ENCODE results near the gene TEK.

Gene TEK

DNA sequence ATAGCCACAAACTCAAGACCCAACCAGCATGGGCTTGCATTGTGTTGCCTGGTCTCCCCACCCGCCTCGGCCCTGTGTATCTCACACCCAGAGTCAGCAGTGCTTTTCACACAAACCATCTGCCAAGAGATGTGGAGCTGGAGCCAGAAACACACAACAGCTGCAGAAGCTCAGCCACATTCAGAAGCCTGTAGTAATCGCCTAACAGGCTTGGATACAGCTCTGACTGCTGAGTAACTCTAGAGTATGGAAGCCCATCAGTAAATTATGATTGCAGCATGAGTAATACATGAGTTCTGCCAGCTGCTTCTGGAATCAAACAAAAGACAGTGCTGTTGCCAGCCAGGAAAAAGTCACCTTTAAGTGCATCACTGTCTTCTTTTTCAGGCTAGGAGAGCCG lies 16.0 kb downstream of the TEK start:
- DNase-seq, result no peak

DNA sequence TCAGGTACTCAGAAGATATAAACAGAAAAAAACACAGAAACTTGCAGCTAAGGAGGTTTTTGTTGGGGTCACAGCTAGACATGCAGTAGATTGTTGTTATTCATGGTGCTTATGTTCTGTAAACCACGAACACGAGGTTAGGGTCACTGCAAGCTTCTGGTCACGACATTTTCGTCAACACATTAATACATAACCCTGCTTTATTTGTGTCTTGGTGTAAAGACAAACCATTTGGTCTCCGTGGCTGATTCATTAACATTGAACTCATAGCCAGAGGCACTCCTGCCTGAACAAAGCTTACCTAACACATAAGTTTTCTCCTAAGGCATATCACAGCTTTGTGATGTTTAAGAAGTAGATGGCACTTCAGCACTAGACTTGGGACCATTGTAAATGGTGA lies 16.9 kb downstream of the TEK start:
- no peak for DNase-seq

DNA sequence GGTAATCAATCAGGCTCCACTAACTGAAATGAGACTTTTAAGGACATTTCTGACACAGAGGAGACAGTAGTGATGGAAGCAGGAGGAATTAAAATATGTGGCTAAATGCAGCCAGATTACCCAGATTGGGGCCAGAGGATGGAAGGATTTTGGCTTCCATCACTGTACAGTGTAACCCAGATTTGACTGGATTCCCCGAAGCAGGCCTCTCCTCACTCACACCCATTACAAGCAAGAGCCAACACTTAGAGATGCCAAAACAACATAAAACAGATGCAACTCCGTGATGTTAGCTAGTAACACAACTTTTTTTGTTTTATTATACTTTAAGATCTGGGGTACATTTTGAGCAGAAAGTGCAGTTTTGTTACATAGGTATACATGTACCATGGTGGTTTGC lies 17.6 kb downstream of the TEK start:
- DNase-seq, result no peak

DNA sequence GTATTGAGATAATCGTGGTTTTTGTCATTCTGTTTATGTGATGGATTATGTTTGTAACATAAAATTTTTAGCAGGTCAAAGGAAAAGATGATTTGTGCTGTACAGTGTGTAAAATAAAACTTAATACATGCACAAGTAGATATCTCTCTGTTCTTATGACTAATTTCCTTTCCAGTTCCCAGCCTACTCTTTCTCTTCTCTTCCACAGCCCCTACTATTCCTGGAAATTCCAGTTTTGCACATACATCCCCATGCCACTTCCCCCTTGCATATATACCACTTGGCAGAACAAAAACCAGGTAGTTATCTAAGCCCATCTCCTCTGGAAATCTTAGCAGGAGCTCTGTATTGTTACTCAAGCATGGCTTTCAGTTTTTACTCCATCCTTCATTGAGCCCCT lies 20.2 kb downstream of the TEK start:
- DNase-seq, result no peak

DNA sequence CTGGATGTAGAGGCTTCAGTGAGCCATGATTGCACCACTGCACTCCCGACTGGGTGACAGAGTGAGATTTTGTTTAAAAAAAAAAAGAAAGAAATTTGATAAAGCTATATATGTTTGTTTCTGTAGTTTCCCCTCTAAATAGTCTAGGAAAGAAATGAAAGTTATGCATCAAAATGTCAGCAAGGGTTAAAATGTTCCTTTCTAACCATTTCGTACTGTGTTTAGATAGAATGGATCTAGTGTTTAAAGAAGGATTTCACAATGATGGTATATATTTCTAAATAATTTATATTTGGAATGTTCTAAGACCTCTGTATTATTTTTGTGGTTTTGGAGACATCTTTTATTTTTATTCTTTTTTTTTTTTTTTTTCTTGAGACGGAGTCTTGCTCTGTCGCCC lies 22.7 kb downstream of the TEK start:
- DNase-seq, result no peak

DNA sequence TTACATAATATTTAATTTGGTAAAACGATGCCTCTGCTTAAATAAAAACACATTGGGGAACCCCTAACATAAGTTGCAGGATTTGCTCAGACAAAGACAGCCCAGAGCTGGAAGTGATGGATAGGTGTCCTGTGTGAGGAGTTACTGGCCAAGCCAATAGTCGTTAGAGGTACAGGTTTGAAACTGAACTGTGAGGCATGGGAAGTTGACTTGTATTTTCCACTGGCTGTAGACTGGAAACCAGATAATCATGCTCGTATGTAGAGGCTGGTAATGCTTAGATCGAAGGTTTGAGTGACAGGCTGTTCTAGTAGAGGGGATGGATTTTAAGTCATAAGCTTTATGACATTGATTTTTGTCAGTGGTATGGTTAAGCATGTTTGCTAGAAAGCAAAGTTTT lies 24.8 kb downstream of the TEK start:
- no peak for DNase-seq

DNA sequence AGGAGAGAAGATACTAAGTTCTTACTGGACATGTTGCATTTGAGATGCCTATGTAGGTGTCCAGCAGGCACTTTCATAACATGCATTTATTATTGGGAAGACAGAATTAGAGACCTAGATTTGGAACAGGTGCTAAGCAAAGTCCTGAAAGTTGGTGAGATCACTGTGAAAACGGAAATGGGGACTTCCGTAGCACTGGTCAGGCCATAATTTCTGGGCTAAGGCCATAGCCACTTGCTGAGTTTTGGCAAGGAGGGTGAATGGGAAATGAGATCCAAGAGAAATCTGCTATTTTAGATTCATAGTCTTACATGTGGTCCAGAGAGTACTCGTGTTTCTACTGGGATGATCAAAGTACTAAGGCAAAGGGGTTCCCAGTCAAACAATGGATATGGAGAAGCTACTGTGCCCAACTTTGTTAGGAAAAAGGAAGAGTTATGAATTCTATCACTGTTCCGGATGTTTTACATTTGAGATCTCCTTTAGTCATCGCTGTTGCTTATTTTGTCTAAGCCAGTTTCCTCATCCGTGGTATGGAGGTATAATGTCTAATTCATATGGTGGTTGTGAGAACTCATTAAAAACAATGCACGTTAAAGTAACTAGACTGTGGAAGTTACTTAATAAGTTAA lies 33.4 kb downstream of the TEK start:
- DNase-seq, result no peak

DNA sequence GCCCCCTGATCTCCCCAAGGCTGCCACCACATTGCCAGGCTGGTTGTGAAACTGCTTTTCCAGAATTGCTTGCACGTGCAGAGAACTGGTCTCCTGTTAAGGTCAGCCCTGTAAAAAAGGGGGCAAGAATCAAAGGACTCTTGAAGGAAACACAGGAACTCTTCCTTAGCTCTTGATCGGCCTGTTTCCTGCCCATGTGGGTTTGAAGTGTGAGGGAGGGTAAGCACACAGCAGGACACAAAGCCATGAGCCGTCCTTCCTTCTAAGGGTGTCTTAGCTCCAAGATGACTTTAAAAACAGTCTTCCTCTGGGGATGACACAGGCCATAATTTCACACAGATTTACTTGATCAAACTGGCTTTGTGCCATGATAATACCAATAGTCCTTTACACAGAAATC lies 36.1 kb downstream of the TEK start:
- DNase-seq, result no peak

DNA sequence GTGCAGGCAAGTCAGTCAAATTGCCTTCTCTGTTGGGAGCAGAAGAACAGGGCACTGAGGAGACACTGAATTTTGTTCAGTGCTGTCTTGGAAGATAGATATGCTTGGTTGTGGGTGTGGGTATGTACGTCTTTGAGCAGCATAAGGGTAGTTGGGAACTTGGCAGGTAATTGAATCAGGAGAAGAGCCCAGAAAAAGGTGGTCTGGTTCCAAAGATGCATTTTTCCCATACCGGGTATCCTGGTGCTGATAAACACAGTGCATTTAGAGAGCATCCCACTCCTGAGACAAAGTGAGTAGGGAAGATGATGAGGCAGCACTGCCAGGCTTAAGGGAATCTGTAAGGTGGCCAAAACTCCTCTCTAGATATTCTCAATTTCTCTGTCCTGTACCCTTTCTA lies 40.6 kb downstream of the TEK start:
- DNase-seq, result no peak

DNA sequence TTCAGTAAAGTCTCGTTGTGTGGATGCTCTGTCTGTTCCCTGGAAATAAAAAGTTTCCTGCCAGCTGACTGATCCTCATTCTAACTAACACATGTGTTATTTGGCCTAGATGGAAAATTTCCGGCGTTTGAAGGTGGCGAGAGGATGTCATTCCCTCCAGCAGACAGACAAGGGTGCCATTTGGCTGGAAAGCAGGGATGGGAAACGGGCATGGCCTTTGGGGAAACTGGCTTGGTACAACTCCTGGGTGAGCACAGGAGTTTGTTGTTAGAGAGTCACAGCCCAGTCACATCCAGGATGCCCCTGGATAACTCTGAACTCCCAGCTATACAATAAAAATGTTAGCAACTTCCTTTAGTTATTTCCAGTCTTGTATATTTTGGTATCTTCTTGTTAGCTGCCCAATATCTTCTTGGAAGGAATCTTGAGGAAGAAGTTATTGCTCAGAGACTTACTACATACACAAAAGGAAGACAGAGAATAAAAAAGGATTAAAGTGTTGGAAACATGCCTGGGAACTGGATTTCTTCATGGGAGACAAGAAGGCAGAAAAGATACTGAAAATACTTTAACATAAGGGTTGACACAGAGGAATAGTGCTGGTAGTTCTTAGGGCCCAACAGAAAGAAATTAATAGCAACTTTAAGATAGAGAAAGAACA lies 41.9 kb downstream of the TEK start:
- DNase-seq, result no peak

DNA sequence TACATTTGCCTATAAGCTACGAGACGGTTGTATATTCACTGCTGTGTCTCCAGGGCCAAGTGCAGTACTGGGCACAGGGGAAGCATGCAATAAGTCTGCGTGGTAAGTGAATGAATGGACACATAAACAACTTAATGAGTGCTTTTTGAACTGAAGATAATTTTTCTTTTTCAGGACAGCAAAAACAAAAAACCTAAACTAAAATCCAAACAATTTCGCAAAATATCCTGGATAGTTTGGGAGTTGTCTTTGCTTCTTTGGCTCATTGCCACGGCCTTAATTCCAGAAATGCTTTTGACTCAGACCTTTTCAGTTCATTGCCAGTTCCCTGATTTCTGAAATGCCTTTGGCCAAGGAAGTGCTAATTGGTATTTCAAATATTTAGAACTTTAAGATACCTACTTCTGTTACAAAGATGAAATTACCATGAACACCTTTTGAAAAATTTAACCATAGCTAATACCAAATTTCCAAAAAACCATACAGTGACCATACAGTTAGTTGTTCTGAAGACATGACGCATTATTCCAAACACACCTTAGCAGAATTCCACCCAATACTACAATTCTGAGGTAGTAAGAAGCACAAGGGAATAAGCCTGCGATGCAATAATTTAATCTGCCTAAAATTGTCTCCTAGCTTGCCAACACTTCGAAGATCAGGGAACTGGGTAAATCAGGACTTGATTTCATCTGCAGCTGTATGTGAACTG lies 42.8 kb downstream of the TEK start:
- DNase-seq, result no peak

DNA sequence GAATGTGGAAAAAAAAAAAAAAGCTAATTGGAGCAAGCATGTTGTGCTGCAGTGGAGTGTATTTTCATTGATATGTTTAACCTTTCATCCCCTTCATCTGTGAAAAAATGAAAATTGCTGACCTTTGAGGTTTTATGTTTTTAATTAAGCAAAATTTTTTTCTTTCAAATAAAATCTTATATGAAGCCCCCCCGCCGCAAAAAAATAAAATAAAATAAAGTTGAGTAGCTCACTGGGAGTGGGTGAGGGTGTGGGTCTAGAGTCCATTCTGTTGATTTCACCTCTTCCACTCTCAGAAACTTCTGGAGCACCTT lies 43.3 kb downstream of the TEK start:
- DNase-seq, result no peak

DNA sequence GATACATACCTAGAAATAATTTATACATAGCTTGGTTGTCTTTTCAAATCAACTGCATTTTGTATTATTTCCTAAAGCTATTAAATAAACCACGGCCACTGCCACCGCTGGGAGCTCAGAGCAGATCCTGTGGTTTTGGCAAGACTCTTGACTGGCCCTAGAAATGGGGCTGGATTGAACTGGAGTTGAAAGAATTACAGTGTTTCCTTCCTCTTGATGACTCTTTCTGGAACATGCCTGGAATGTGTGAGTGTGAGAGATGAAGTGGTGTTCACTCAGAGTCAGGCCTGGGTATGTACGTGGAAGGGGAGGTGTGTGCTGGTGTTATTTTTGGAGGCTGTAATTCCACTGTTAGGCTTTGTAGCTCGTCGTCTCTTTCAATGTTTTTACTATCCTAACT lies 45.9 kb downstream of the TEK start:
- DNase-seq, result no peak

DNA sequence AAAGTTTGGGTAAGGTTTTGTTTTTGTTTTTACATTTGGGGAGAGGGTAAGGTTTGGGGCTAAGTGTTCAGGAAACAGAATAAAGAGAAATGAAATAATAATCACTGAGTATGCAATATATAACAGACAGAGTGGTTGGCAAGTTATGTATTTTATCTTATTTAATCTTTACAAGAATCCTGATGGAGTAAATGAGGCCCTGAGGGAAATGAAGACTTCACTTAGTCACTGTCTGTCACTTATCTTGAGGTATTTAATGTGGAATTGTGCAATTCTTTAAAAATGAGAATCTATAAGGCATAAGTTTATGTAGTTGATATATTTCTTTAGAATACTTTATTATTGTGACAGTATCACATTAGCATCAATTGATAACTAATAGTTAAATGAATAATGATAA lies 48.1 kb downstream of the TEK start:
- no peak for DNase-seq

DNA sequence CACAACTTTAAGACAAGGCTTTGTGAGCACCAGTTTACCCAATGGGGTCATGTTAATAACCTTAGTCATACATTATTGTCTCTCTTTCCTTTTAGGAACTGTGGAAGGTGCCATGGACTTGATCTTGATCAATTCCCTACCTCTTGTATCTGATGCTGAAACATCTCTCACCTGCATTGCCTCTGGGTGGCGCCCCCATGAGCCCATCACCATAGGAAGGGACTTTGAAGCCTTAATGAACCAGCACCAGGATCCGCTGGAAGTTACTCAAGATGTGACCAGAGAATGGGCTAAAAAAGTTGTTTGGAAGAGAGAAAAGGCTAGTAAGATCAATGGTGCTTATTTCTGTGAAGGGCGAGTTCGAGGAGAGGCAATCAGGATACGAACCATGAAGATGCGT lies 48.7 kb downstream of the TEK start:
- no peak for DNase-seq

DNA sequence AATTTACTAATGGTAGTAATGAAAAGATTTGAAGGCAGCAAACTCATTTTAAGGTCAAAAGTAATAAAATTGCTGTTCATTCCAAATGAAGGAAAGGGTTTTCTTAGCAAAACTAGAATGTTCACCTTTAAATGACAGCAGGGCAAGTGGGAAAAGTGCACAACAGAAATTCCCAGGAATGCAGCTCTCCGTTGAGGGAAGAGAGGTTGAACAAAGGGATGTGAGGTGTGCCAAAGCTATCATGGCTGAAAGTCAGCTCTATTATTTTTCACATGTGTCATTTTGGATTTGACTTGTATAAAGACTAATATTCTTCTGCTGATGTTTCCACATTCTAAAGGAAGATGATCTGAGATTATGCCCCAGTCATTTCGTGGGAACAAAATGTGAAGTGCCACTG lies 51.6 kb downstream of the TEK start:
- no peak for DNase-seq

DNA sequence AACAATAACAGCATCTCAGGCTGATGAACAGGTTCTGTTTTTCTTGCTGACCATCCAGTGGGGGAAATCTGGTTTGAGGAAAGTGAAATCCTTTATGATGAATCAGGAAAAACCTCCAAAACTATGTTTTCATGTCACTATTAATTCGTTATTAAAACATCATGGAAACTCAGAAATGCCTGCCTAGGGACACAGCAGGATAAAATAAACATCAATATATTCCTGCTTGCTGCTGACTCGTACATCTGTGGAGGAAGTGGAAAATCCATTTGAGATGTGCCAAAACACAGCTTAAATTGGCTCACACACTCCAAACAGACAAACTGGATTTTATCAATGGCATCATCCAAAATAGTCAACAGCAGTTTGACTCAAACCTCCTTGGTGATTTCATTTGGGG lies 53.0 kb downstream of the TEK start:
- DNase-seq, result no peak

DNA sequence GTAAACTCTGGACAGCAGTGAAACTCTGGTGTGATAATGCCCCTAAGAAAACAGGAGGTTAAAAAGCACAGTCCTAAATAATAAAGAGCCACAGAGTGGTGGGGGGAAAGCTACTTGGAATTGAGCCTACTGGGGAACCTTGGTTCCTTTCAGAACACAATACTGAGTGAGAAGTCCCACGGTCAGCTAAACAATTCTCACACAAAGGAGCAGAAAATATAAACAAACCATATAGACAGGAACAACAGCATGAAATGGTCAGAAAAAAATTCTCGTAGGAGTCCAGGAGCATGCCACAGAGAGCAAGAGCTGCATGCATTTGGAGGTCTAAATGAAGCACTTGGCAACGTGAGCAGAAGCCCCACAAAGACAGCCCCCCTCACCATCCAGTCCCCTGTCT lies 56.0 kb downstream of the TEK start:
- no peak for DNase-seq

DNA sequence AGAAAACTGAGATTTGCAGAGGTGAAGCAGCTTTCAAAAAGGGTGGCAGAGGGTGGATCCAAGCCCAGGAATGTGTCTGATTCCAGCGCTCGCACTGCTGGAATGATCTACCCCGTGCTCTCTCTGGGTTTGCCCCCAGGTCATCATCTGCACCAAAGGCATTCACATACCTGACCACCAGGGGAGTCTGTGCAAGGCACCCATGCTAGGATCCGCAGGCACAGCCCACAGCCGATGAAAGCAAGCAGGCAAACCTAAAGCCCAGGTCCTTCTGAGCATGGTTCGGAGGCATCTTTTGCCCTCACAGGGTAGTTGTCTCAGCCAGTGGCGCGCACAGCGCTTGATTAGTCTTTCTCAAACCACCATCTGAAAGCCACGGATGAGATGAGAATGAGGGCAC lies 56.6 kb downstream of the TEK start:
- DNase-seq, result no peak

DNA sequence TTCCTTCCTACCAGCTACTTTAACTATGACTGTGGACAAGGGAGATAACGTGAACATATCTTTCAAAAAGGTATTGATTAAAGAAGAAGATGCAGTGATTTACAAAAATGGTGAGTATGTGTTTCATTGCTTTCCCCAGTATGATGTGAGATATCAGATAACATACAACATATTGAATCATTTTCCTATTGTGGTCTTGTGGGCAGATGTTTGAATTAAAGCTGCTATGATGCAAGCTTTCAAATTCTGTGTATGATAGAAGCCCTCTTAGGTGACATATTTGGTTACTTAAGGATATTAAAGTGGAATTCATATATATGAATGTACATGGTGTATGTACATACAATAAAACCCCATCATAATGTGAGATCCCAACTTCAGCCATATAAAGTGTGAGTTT lies 59.5 kb downstream of the TEK start:
- no peak for DNase-seq

DNA sequence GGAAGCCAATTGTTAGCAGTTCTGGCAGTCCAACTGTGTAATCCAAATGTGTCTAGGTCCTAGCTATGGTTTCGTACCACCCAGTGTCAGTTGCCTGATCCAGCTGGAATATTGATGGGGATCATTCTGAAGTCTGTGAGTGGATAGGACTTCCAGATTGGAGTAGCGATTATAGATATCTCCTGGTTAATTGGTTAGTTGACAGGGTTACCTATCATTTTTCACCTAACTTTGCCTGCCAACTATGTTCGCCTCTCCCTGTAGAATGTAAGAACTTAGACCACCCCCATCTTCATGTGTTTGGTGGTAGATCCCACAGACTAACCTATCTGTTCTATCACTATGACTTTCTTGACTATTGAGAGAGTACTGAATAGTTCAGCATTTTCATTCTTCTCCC lies 59.9 kb downstream of the TEK start:
- DNase-seq, result no peak

DNA sequence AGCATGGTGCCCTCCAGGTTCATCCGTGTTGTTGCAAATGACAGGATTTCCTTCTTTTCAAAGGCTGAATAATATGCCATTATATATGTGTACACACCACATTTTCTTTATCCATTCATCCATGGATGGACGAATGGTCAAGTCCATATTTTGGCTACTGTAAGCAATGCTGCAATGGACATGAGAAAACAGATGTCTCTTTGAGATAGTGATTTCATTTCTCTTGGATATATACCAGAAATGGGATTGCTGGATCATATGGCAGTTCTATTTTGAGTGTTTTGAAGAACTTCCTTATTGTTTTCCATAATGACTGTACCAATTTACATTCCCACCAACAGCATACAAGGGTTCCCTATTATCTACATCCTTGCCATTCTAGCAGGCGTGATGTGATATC lies 67.9 kb downstream of the TEK start:
- DNase-seq, result no peak

DNA sequence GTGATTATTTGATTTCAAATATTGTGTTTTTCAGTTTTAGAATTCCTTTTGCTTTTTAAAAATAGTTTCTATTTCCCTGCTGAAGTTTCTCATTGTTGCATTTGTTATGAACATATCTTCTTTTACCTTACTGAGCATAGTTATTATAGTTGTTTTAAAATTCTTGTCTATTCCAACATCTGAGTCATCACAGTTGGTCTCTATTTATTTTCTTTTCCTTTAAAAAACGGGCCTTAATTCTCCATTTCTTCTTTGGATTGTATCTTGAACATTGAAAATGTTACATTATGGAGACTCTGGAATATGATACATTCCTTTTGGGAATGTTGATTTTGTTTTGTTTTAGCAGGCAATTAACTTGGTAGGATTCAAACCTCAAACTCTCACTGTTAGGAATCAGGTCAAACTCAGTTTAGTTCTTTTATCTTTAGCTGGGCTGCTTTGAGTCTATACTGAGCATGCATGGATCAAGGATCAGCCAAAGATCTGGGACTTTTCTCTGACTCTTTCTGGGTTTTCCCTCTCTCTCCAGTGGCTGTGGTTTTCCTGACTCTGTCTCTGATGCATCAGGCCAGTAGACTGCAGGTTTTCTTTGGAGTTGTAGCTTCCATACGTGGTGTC lies 70.3 kb downstream of the TEK start:
- DNase-seq, result no peak

DNA sequence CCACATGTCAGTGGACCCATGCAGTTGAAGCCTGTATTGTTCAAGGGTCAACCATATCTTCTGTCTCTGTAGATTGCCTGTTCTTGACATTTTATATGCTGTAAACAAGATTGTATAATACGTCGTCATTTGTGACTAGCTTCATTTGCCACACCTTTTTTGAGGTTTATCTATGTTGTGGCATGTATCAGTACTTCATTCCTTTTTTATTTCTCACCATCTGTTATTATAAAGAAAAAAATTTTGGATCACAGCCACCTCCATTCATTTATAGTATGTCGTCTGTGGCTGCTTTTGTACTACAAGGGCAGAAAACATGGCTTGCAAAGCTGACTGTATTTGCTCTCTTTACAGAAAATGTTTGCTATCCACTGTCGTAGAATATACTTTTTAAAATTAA lies 72.4 kb downstream of the TEK start:
- no peak for DNase-seq

DNA sequence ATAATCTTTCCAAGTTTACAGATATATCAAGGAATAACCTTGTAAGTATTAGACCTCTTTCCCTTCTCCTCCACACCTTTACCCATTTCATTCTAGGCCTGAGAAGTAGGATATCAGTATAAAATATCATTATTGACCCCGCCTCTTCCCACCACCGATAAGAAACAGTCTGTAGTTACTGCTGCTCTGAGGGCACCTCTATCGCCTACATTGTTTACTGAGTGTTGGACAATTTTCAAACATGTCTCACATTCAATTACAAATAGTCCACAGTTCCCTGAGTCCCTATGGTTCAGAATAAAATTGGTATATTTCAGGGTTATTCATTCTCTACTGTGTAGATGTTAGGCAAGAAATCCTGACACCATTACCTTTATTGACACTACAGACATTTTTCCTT lies 73.4 kb downstream of the TEK start:
- DNase-seq, result no peak

Data from activated T-cell treated with anti-CD3 and anti-CD28 coated beads, Interleukin-2, amount 50 U/mL, for 1 hour (primary cell).